ENCODE results near the gene WDR5.

DNA sequence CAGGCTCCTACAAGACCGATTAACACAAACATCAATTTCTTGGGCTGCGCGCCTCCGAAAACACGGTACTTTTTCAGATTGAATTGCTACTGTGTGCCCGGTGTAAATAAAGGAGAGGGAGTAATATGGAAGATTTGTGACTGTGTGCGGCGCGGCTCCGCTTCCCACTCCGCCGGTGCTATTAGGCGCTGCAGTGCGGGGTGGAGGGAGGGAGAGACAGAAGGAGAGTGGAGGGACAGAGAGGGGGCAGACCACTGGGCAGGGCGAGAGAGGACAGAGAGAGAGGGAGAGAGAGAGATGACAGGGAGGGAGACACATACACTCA is 53.2 kb downstream of the WDR5 start:
- TF ChIP-seq, protein P1, sequence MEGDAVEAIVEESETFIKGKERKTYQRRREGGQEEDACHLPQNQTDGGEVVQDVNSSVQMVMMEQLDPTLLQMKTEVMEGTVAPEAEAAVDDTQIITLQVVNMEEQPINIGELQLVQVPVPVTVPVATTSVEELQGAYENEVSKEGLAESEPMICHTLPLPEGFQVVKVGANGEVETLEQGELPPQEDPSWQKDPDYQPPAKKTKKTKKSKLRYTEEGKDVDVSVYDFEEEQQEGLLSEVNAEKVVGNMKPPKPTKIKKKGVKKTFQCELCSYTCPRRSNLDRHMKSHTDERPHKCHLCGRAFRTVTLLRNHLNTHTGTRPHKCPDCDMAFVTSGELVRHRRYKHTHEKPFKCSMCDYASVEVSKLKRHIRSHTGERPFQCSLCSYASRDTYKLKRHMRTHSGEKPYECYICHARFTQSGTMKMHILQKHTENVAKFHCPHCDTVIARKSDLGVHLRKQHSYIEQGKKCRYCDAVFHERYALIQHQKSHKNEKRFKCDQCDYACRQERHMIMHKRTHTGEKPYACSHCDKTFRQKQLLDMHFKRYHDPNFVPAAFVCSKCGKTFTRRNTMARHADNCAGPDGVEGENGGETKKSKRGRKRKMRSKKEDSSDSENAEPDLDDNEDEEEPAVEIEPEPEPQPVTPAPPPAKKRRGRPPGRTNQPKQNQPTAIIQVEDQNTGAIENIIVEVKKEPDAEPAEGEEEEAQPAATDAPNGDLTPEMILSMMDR (CRISPR knock-in tag; IDR thresholded peaks at IDR 0.05), result no peak
- TF ChIP-seq HNF4A (CRISPR knock-in tag; IDR thresholded peaks at IDR 0.05), result no peak
